ENCODE measurements around the gene GRIK1.

The GRIK1 gene

DNA sequence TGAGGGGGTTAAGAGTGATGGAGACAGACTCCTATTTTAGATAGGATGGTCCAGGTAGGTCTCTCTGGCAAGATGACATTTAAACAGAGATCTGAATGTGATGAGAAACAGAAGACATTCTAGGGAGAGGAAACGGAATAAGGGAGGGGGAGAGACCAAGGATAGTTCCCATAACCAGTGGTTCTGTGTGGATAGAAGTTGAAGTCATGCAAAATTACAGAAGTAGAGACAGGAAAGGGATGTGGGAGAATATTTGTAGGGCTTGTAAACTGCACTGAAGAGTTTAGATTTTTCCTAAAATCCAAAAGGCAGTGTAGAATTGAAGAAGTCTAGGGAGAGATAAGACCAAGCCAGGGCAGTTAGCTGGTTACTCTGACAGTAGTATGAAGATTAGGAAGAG lies 200.6 kb downstream of the GRIK1 start:
- Histone ChIP-seq H3K27me3 (ENCODE audit: insufficient read depth, low read length) (no peaks in the 10 kb centered on the region), H3K36me3 (ENCODE audit: control insufficient read depth in 1 of 2, insufficient read depth in 2 of 2, low read length in 2 of 2) (no peaks in the 10 kb centered on the region), H4K12ac (ENCODE audit: low read depth, low read length) (no peak overlapping the region), H4K91ac (ENCODE audit: low read depth, low read length) (no peak overlapping the region), H4K8ac (ENCODE audit: low read depth, low read length) (no peak overlapping the region), H3K9ac (ENCODE audit: low read length) (no peak overlapping the region), H2AK5ac (ENCODE audit: low read length) (no peak overlapping the region), H2BK12ac (ENCODE audit: low read length) (no peak overlapping the region), H3K4me1 (ENCODE audit: control insufficient read depth in 1 of 2, insufficient read depth in 2 of 2, low read length in 2 of 2) (no peaks in the 10 kb centered on the region), H3K23ac (ENCODE audit: low read length) (no peak overlapping the region), H2BK120ac (ENCODE audit: insufficient read depth, low read length, poor library complexity) (no peak overlapping the region), H3K18ac (ENCODE audit: low read length) (no peak overlapping the region), H3K9me3 (ENCODE audit: insufficient read depth, low read depth, low read length) (no peaks in the 10 kb centered on the region), H3K27ac (ENCODE audit: low read depth, low read length) (no peak overlapping the region), H3K4me2 (ENCODE audit: low read length) (no peak overlapping the region), H2BK5ac (ENCODE audit: low read depth, low read length, poor library complexity) (no peak overlapping the region), H3K79me1 (ENCODE audit: low read length) (no peaks in the 10 kb centered on the region), H3K4ac (ENCODE audit: low read depth, low read length) (no peak overlapping the region), H3K79me2 (ENCODE audit: control insufficient read depth, insufficient read depth, low read length, poor library complexity) (no peaks in the 10 kb centered on the region), H3K14ac (ENCODE audit: low read length) (no peak overlapping the region), H2AFZ (ENCODE audit: insufficient read depth, low read length, poor library complexity) (no peak overlapping the region), H3K4me3 (ENCODE audit: low read depth, low read length) (no peak overlapping the region)
- DNase-seq: no peak
- no CpG with 5 or more reads among the region's 1 CpG for WGBS (ENCODE audit: extremely low coverage, insufficient coverage, insufficient read length)

DNA sequence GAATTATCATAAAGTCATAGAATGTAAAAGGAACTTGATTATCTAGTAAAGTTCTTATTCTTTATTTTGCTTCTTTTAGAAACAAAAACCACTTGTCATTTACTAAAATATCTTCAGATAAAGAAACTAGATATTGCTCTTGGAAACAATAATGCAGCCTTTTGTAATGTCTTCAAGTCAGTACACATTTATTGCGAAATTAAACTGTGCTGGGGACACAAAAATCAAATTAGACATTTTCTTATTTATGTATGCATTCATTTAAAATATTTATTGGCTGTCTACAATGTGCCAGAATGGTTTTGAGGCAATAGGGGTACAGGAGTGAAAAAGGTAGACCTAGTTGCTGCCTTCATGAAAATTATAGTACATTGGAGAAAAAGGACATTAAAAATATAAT lies 201.1 kb downstream of the GRIK1 start:
- H3K9ac ChIP-seq (ENCODE audit: low read length): no peak overlapping the region
- no peak overlapping the region for H2AK5ac ChIP-seq (ENCODE audit: low read length)
- no peak overlapping the region for H3K23ac ChIP-seq (ENCODE audit: low read length)
- no peak overlapping the region for H4K8ac ChIP-seq (ENCODE audit: low read depth, low read length)
- H3K27me3 ChIP-seq (ENCODE audit: insufficient read depth, low read length): no peaks in the 10 kb centered on the region
- no peak overlapping the region for H4K91ac ChIP-seq (ENCODE audit: low read depth, low read length)
- no peak overlapping the region for H3K14ac ChIP-seq (ENCODE audit: low read length)
- H3K4me3 ChIP-seq (ENCODE audit: low read depth, low read length): no peak overlapping the region
- H3K27ac ChIP-seq (ENCODE audit: low read depth, low read length): no peak overlapping the region
- no peak overlapping the region for H2BK5ac ChIP-seq (ENCODE audit: low read depth, low read length, poor library complexity)
- no peak overlapping the region for H3K18ac ChIP-seq (ENCODE audit: low read length)
- WGBS (ENCODE audit: extremely low coverage, insufficient coverage, insufficient read length): no CpG with 5 or more reads among the region's 1 CpG
- H3K79me1 ChIP-seq (ENCODE audit: low read length): no peaks in the 10 kb centered on the region
- H3K79me2 ChIP-seq (ENCODE audit: control insufficient read depth, insufficient read depth, low read length, poor library complexity): no peaks in the 10 kb centered on the region
- no peak overlapping the region for H2BK12ac ChIP-seq (ENCODE audit: low read length)
- no peaks in the 10 kb centered on the region for H3K9me3 ChIP-seq (ENCODE audit: insufficient read depth, low read depth, low read length)
- no peak for DNase-seq
- H4K12ac ChIP-seq (ENCODE audit: low read depth, low read length): no peak overlapping the region
- H2BK120ac ChIP-seq (ENCODE audit: insufficient read depth, low read length, poor library complexity): no peak overlapping the region
- no peak overlapping the region for H2AFZ ChIP-seq (ENCODE audit: insufficient read depth, low read length, poor library complexity)
- H3K36me3 ChIP-seq (ENCODE audit: control insufficient read depth in 1 of 2, insufficient read depth in 2 of 2, low read length in 2 of 2): no peaks in the 10 kb centered on the region
- no peak overlapping the region for H3K4ac ChIP-seq (ENCODE audit: low read depth, low read length)
- no peak overlapping the region for H3K4me2 ChIP-seq (ENCODE audit: low read length)
- H3K4me1 ChIP-seq (ENCODE audit: control insufficient read depth in 1 of 2, insufficient read depth in 2 of 2, low read length in 2 of 2): no peaks in the 10 kb centered on the region

DNA sequence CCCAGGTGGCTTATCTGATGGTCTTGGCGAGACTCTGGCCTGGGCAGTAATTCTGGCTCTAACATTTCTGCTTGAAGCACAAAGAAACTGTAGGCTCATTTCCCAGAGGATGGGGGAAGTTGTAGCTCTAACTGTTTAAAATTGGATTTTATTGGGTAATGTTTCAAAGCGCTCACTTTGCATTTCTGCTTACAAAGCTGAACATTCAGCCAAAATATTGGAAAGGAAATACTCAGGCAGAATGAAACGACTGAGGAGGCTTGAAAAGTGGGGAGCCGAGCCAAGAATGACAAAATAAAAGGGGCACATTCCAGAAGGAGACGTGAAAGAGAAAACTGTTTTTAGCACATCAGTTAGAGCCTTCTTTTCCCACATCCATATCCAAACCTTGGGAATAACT lies 202.6 kb downstream of the GRIK1 start:
- Histone ChIP-seq H2BK12ac (ENCODE audit: low read length) (no peak overlapping the region), H3K14ac (ENCODE audit: low read length) (no peak overlapping the region), H2BK120ac (ENCODE audit: insufficient read depth, low read length, poor library complexity) (no peak overlapping the region), H4K12ac (ENCODE audit: low read depth, low read length) (no peak overlapping the region), H4K8ac (ENCODE audit: low read depth, low read length) (no peak overlapping the region), H3K79me2 (ENCODE audit: control insufficient read depth, insufficient read depth, low read length, poor library complexity) (no peaks in the 10 kb centered on the region), H3K27me3 (ENCODE audit: insufficient read depth, low read length) (no peaks in the 10 kb centered on the region), H3K4me2 (ENCODE audit: low read length) (no peak overlapping the region), H3K18ac (ENCODE audit: low read length) (no peak overlapping the region), H2AFZ (ENCODE audit: insufficient read depth, low read length, poor library complexity) (no peak overlapping the region), H3K79me1 (ENCODE audit: low read length) (no peaks in the 10 kb centered on the region), H3K9me3 (ENCODE audit: insufficient read depth, low read depth, low read length) (no peaks in the 10 kb centered on the region), H3K4ac (ENCODE audit: low read depth, low read length) (no peak overlapping the region), H3K9ac (ENCODE audit: low read length) (no peak overlapping the region), H2AK5ac (ENCODE audit: low read length) (no peak overlapping the region), H3K27ac (ENCODE audit: low read depth, low read length) (no peak overlapping the region), H3K36me3 (ENCODE audit: control insufficient read depth in 1 of 2, insufficient read depth in 2 of 2, low read length in 2 of 2) (no peaks in the 10 kb centered on the region), H3K4me1 (ENCODE audit: control insufficient read depth in 1 of 2, insufficient read depth in 2 of 2, low read length in 2 of 2) (no peaks in the 10 kb centered on the region), H3K23ac (ENCODE audit: low read length) (no peak overlapping the region), H4K91ac (ENCODE audit: low read depth, low read length) (no peak overlapping the region), H3K4me3 (ENCODE audit: low read depth, low read length) (no peak overlapping the region), H2BK5ac (ENCODE audit: low read depth, low read length, poor library complexity) (no peak overlapping the region)
- no CpG with 5 or more reads among the region's 5 CpGs for WGBS (ENCODE audit: extremely low coverage, insufficient coverage, insufficient read length)
- DNase-seq: no peak

DNA sequence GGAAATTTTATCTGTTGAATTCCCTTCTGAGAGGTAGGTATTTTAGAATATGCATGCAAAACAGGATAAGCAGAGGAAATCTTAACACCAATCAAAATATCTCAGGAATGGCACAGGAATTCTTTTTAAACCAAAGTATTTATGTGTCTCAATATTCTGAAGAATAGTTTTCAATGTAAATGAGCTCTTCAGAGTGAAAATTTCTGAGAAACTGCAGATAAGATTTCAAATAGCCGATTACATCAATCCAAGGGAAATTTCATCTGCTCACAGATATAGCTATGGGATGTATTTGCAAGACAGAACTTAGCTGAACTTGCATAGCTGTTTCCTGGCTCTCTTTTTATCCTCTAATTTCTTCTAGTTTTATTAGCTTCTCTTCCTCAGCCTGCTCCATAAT lies 209.5 kb downstream of the GRIK1 start:
- WGBS (ENCODE audit: extremely low coverage, insufficient coverage, insufficient read length): no CpG with 5 or more reads among the region's 1 CpG
- H3K18ac ChIP-seq (ENCODE audit: low read length): no peak overlapping the region
- no peaks in the 10 kb centered on the region for H3K9me3 ChIP-seq (ENCODE audit: insufficient read depth, low read depth, low read length)
- no peak overlapping the region for H2BK12ac ChIP-seq (ENCODE audit: low read length)
- H3K36me3 ChIP-seq (ENCODE audit: control insufficient read depth in 1 of 2, insufficient read depth in 2 of 2, low read length in 2 of 2): no peaks in the 10 kb centered on the region
- no peak overlapping the region for H3K23ac ChIP-seq (ENCODE audit: low read length)
- DNase-seq: peak; percentile 57 to 91
- no peaks in the 10 kb centered on the region for H3K27me3 ChIP-seq (ENCODE audit: insufficient read depth, low read length)
- H3K4me1 ChIP-seq (ENCODE audit: control insufficient read depth in 1 of 2, insufficient read depth in 2 of 2, low read length in 2 of 2): no peaks in the 10 kb centered on the region
- H3K14ac ChIP-seq (ENCODE audit: low read length): no peak overlapping the region
- no peak overlapping the region for H2BK5ac ChIP-seq (ENCODE audit: low read depth, low read length, poor library complexity)
- no peak overlapping the region for H4K12ac ChIP-seq (ENCODE audit: low read depth, low read length)
- no peak overlapping the region for H4K8ac ChIP-seq (ENCODE audit: low read depth, low read length)
- no peak overlapping the region for H3K27ac ChIP-seq (ENCODE audit: low read depth, low read length)
- no peak overlapping the region for H3K9ac ChIP-seq (ENCODE audit: low read length)
- H3K4ac ChIP-seq (ENCODE audit: low read depth, low read length): no peak overlapping the region
- H2AK5ac ChIP-seq (ENCODE audit: low read length): no peak overlapping the region
- H2BK120ac ChIP-seq (ENCODE audit: insufficient read depth, low read length, poor library complexity): no peak overlapping the region
- H2AFZ ChIP-seq (ENCODE audit: insufficient read depth, low read length, poor library complexity): no peak overlapping the region
- no peak overlapping the region for H3K4me3 ChIP-seq (ENCODE audit: low read depth, low read length)
- H3K4me2 ChIP-seq (ENCODE audit: low read length): no peak overlapping the region
- H4K91ac ChIP-seq (ENCODE audit: low read depth, low read length): no peak overlapping the region
- H3K79me2 ChIP-seq (ENCODE audit: control insufficient read depth, insufficient read depth, low read length, poor library complexity): no peaks in the 10 kb centered on the region
- no peaks in the 10 kb centered on the region for H3K79me1 ChIP-seq (ENCODE audit: low read length)

DNA sequence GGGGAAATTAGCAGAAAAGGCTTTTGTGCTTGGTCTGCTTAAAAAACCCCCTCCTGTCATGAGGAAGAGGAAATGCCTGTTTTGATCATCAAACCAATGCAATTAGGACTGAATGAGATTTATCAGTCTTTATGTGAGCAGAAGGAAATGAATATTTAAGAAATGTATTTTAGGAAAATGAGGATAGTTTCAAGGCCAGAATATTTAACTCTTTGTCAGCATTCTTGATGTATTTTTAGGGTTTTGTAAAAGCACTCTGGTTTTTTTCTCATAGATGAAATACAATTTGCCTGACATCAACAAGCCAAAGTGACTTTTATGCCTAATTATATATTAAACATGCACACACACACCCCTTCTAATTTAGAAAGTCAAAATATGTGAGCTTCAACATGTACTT lies 213.8 kb downstream of the GRIK1 start:
- Histone ChIP-seq H2AK5ac (ENCODE audit: low read length) (no peak overlapping the region), H3K27me3 (ENCODE audit: insufficient read depth, low read length) (no peaks in the 10 kb centered on the region), H3K4ac (ENCODE audit: low read depth, low read length) (no peak overlapping the region), H3K4me3 (ENCODE audit: low read depth, low read length) (no peak overlapping the region), H4K91ac (ENCODE audit: low read depth, low read length) (no peak overlapping the region), H3K18ac (ENCODE audit: low read length) (no peak overlapping the region), H3K14ac (ENCODE audit: low read length) (no peak overlapping the region), H2BK120ac (ENCODE audit: insufficient read depth, low read length, poor library complexity) (no peak overlapping the region), H3K79me1 (ENCODE audit: low read length) (no peaks in the 10 kb centered on the region), H2BK5ac (ENCODE audit: low read depth, low read length, poor library complexity) (no peak overlapping the region), H3K9ac (ENCODE audit: low read length) (no peak overlapping the region), H4K12ac (ENCODE audit: low read depth, low read length) (no peak overlapping the region), H3K36me3 (ENCODE audit: control insufficient read depth in 1 of 2, insufficient read depth in 2 of 2, low read length in 2 of 2) (no peaks in the 10 kb centered on the region), H2AFZ (ENCODE audit: insufficient read depth, low read length, poor library complexity) (no peak overlapping the region), H4K8ac (ENCODE audit: low read depth, low read length) (no peak overlapping the region), H2BK12ac (ENCODE audit: low read length) (no peak overlapping the region), H3K79me2 (ENCODE audit: control insufficient read depth, insufficient read depth, low read length, poor library complexity) (no peaks in the 10 kb centered on the region), H3K4me2 (ENCODE audit: low read length) (no peak overlapping the region), H3K27ac (ENCODE audit: low read depth, low read length) (no peak overlapping the region), H3K4me1 (ENCODE audit: control insufficient read depth in 1 of 2, insufficient read depth in 2 of 2, low read length in 2 of 2) (no peaks in the 10 kb centered on the region), H3K23ac (ENCODE audit: low read length) (no peak overlapping the region), H3K9me3 (ENCODE audit: insufficient read depth, low read depth, low read length) (no peaks in the 10 kb centered on the region)
- no peak for DNase-seq

All from trophoblast cell (in vitro differentiated cells and primary cell).